Keratinocyte (primary cell): ENCODE data around the gene NEK6.

Source experiments
- CTCF ChIP-seq, 3 experiments: IDR thresholded peaks in 1 of 3; conservative IDR thresholded peaks in 1 of 3; optimal IDR thresholded peaks in 1 of 3; 2 replicates in 2 of 3; 3 replicates in 1 of 3; pipeline versions ENCODE3 to v1.5.1; 2011; ENCODE audit warnings: low read length in 3 of 3, mild to moderate bottlenecking in 3 of 3, moderate library complexity in 2 of 3, control low read depth in 1 of 3, inconsistent platforms in 1 of 3; ENCODE audit not compliant: insufficient read depth in 2 of 3; ENCODE audit errors: extremely low read depth in 1 of 3
- EZH2 ChIP-seq: IDR thresholded peaks from one replicate; pipeline ENCODE4 v1.6.1; 2012; ENCODE audit warnings: inconsistent platforms, mild to moderate bottlenecking, low read length, moderate library complexity

GRCh38 chr9:124377551-124378406, 120.0 kb downstream of the NEK6 start:
- TF ChIP-seq CTCF (optimal IDR thresholded peaks at IDR 0.05 in 1 of 3, IDR thresholded peaks at IDR 0.05 in 1 of 3, conservative IDR thresholded peaks at IDR 0.05 in 1 of 3; ENCODE audit: extremely low read depth in 1 of 3, insufficient read depth in 2 of 3, low read length in 3 of 3) (no peak), EZH2 (no peak)
